HTERT RPE-1 (cell line): ENCODE measurements around the gene CLTB.

Source experiments
- in situ Hi-C: fragments of 300-500 bp; cut with MboI; formaldehyde crosslinking; loops from 4 replicates; pipeline ENCODE4 v1.14.3; 2020; ENCODE audit warnings: low sequenced_read_pairs

The CLTB gene

GRCh38 chr5:176383961-176384360 is 32.4 kb downstream of the CLTB start:
- in situ Hi-C loops, result no loop called here

- in situ Hi-C loops, result no loop called here
Measured at GRCh38 chr5:176383248-176383905, 33.0 kb downstream of the CLTB start.

- in situ Hi-C loops, result no loop called here
Measured at GRCh38 chr5:176382721-176383120, 33.6 kb downstream of the CLTB start.

GRCh38 chr5:176381979-176382378 is 34.4 kb downstream of the CLTB start:
- in situ Hi-C loops, result no loop called here

DNA sequence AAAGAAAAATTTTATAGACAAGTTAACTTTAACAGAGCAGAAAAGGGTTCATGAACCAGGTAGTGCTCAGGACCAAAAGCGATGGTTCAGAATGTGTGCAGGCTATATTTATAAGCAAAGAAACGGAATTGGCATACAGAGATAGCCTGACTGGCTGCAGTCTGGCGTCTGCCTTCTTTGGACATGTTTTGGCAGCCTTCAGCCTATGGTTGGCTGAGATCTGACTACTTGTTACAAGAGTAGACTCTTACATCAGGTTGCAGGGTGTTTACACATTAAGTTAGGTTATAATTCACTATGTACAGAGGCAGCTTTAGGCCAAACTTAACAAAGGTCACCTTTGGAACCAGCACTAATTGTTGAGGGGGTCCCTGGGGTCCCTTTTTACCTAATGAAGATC is 34.9 kb downstream of the CLTB start:
- in situ Hi-C loops, result no loop called here

DNA sequence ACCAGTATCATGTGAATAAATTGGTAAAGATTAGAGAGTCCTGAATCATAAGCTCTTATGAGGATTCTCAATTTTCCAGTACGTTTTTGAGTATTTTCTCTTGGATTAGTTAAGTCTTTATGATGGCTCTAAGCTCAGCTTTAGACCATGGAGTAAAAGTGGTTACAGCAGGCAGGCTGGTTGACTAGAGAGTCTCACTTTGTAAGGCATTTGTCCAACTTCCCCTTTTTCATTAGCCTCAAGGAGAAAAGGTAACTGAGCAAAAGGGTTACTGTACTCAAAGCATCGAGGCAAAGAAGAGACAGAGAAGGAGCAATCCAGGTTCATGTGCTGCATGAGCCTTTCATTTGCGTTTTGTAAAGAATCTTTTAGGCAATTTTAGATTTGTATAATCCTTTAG is 36.5 kb downstream of the CLTB start:
- in situ Hi-C loops, result no loop called here

GRCh38 chr5:176373100-176373818 is 43.1 kb downstream of the CLTB start:
- in situ Hi-C loops, result no loop called here

GRCh38 chr5:176371621-176372539 is 44.5 kb downstream of the CLTB start:
- in situ Hi-C loops, result no loop called here

- in situ Hi-C loops, result no loop called here
Measured at GRCh38 chr5:176369934-176370711, 46.2 kb downstream of the CLTB start.

GRCh38 chr5:176368726-176369125 is 47.6 kb downstream of the CLTB start:
- in situ Hi-C loops, result no loop called here

- in situ Hi-C loops, result no loop called here
Measured at GRCh38 chr5:176366232-176366894, 50.0 kb downstream of the CLTB start.

DNA sequence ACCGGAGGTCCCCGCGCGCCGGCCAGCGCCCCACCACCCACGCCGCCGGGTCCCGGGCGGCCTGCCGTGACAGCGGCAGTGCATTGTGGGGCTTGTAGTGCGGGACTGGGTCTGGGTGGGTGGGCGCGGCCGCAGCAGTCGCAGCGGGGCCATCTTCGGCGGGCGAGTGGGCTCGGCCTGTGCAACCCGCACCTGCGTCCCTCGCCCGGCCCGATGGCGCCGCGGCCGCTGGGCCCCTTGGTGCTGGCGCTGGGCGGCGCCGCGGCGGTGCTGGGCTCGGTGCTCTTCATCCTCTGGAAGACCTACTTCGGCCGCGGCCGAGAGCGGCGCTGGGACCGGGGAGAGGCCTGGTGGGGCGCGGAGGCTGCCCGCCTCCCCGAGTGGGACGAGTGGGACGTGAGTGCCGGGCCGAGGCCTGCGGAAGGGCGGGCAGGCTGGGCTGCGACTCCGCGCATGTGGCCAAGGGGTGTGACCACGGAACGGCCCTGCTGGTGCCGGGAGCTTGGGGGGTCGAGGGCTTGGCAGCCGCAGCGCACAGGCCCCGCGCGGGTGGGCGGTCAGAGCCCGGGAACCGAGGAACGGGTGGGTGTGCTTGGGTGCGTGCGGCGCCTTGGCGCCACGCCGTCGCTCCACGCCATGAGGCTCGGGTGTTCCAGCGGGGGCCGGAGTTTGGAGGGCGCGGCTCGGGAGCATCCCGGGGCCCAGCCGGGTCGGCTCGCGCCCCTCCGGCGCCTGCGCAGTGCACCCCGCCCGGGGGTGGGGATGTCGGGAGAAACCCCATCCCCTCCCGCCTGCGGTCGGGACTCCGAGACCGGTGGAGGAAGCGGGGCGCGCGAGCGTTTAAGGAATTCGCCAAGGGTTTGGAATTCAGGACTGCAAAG is 50.7 kb downstream of the CLTB start, which contains the start of gene ARL10:
ARL10 (plus strand) TSS at position 137 of the 881 bp plus-strand sequence; CDS start at position 214, 77 bp downstream.
- in situ Hi-C loops, result no loop called here

DNA sequence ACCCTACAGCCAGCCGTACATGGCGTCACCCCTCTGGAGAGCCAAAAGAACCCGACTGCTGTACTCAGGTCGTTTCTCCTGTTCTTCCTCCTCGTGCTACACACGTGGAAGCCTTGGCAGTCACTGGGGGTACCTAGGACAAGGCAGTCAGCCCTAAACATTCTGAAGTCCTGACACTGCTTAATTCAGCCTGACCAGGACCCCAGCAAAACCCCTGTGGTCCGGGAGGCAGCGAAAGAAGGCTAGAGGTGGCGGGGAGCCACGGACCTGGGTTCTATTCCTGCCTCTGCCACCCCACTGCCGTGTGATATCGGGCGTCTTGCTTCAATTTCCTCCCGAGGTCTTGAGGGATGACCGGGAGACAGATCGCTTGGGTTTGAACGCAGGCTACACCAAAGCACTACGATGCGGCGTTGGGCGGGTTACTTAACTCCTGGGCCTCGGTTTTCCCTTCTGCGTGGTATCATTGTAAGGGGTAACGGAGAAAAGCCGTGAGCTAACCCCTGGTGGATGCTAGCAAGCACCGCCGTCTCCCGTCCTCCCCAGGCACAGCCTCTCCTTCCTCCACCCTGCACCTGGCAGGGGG is 51.5 kb downstream of the CLTB start:
- in situ Hi-C loops, result no loop called here

GRCh38 chr5:176362233-176362490 is 54.2 kb downstream of the CLTB start:
- in situ Hi-C loops, result no loop called here

GRCh38 chr5:176361437-176362232 is 54.7 kb downstream of the CLTB start, which contains the start of gene KIAA1191:
Gene KIAA1191, minus strand, starts transcription at chr5:176361764. Its CDS starts 2,256 bp downstream, at chr5:176359508.
- in situ Hi-C loops, result no loop called here

DNA sequence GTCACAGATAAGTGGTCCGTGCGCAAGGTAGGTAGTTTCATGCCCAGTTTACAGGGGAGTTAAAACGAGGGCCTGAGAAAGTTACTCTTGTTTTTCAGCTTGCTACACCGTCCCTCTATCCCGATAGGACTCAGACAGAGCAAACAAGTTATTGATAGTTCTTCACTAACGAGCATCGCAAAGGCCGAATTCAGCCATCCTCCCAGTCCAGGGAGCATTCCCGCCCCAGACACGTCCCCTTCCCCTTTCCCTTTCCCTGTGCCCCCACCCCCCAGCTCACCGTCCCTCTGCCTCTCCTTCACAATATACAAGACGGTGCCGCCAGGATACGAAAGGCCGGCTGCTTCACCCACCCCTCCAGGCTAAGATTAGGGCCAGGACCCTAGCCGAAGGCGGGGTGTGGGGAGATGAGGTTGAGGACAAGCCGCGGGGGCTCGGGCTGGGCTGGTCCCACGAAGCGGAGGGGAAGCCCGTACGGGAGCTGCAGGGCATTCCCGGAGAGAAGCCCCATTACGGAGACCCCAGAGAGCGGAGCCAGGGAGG is 55.4 kb downstream of the CLTB start:
- in situ Hi-C loops, result no loop called here

DNA sequence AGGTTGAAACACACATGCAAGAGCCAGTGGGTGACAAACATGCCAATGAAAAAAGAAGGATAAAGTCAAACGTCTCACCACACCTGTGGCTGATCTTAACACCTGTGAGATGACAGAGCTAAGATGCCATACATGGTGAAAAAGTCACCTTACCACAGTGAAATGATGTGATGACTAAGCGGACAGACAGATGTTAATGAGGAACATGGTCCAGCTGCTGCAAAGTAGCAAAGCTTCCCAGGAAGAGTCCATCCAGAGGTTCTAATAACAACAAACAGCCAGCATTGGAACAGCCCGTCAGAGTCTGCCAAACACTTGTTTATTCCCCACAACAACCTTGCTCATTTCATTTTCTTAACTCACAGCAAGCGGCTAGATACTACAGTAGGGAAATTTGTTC is 56.7 kb downstream of the CLTB start:
- in situ Hi-C loops, result no loop called here

DNA sequence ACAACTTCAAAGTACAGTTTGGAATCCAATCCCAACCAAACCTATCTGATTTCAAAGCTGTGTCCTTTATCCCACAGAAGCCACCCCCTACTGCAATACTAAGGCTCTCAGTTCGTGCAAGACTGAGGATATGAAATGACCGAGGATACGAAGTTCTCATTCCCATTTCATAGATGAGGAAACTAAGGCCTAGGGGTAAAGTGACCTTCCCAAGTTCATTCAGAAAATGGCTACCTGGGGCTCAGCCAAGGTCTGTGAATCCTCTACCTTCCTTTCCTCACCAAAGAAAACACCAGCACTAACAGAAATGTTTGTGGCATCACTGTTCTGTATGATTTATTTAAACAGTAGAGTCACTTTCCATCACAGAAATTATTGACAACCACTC is 60.2 kb downstream of the CLTB start:
- in situ Hi-C loops, result no loop called here
